Islet of Langerhans (tissue), 1 donor: ENCODE measurements around the gene TBXA2R.

Source experiments
- FAIRE-seq: peaks from one replicate; lab custom pipeline; 2011; peaks lifted over from hg19 to GRCh38; lab: Jason Lieb, UNC

The TBXA2R gene

GRCh38 chr19:3551792-3552095 is 54.9 kb downstream of the TBXA2R start:
- no peak for FAIRE-seq

- FAIRE-seq, result no peak
Measured at GRCh38 chr19:3550947-3551791, 55.5 kb downstream of the TBXA2R start.

- no peak for FAIRE-seq
Measured at GRCh38 chr19:3549816-3550215, 56.9 kb downstream of the TBXA2R start.

- FAIRE-seq, result no peak
Measured at GRCh38 chr19:3548606-3549005, 58.1 kb downstream of the TBXA2R start.

GRCh38 chr19:3547767-3548282 is 58.9 kb downstream of the TBXA2R start:
- no peak for FAIRE-seq

GRCh38 chr19:3547301-3547731 is 59.4 kb downstream of the TBXA2R start:
- FAIRE-seq, result no peak

- no peak for FAIRE-seq
Measured at GRCh38 chr19:3546119-3546518, 60.6 kb downstream of the TBXA2R start.

GRCh38 chr19:3545669-3546034 is 61.0 kb downstream of the TBXA2R start:
- no peak for FAIRE-seq

- no peak for FAIRE-seq
Measured at GRCh38 chr19:3544742-3545668, 61.7 kb downstream of the TBXA2R start.
